ENCODE measurements around the gene AMIGO1. TPM values are rescaled to one million over a fixed set of nuclear protein-coding genes. Genes with fewer than 3 reads are reported as not detected.

The AMIGO1 gene
- total and polyA plus RNA-seq, 5 donors from 2014 or later: 5.2 to 17.1 (median 11.7) TPM

GRCh38 chr1:109498161-109498801, 11.2 kb downstream of the AMIGO1 start:
- Mint-ChIP-seq H3K4me3 (peak overlapping the region; percentile 22 to 84 (median 70)), H3K4me1 (peaks cover 13 to 91% (median 65%) of the 10 kb centered on the region in 4 donors), H3K9me3 (no peaks in the 10 kb centered on the region), H3K27me3 (peaks cover 4% of the 10 kb centered on the region), H3K36me3 (peaks cover 18% of the 10 kb centered on the region), H3K27ac (peak overlapping the region in 2 of 3 donors; percentile 76 to 82)
- Histone ChIP-seq H3K27ac (ENCODE audit: insufficient read depth, low read length, poor library complexity, severe bottlenecking) (peak overlapping the region; percentile 87), H3K36me3 (ENCODE audit: control insufficient read depth, insufficient read depth, low read length) (peaks cover 38% of the 10 kb centered on the region), H3K4me1 (ENCODE audit: control insufficient read depth, insufficient read depth, low read length, poor library complexity, severe bottlenecking) (peaks cover 96% of the 10 kb centered on the region), H3K4me3 (ENCODE audit: low read depth, low read length) (peak overlapping the region; percentile 35), H3K27me3 (ENCODE audit: control insufficient read depth, insufficient read depth, low read length) (no peaks in the 10 kb centered on the region), H3K9me3 (ENCODE audit: control insufficient read depth in 2 of 2, low read length in 2 of 2) (no peaks in the 10 kb centered on the region)
- DNase-seq (no peak), ATAC-seq (ENCODE audit: low read depth in 2 of 2) (no peak)

DNA sequence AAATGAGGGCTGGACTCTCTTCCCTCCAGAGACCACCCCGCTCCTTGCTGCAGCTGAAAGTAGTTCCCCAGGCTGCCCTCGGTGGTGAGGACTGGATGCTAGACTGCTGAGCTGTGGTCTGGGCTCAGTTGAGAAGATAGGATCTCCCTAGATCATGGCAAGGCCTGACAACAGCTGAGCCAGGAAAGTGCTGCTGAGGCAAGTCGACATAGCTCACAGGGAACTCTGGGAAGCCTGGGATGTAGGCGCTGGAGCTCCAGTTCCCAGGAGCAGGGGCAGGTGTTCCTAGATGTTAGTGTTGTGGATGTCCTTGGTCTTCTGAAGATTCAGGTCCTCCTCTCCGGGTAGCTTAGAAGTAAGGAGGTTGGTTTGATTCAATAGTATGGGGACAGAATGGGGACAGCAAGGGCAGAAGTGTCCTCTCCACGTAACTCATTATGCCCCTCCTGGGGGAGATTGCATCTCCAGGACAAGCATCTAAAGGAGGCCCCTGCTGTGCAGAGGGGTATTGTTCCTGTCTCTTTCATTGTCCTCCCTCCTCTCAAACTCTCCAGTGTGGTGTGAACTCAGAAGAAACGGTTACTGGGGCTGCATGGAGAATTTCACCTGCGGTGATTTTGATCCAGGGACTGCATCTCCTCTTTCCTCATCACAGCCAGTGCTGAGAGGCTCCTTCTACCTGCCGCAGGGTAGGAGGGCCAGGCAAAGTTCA, 11.9 kb downstream of the AMIGO1 start:
- Histone ChIP-seq H3K4me1 (ENCODE audit: control insufficient read depth, insufficient read depth, low read length, poor library complexity, severe bottlenecking) (peaks cover 89% of the 10 kb centered on the region), H3K9me3 (ENCODE audit: control insufficient read depth in 2 of 2, low read length in 2 of 2) (no peaks in the 10 kb centered on the region), H3K27ac (ENCODE audit: insufficient read depth, low read length, poor library complexity, severe bottlenecking) (no peak overlapping the region), H3K27me3 (ENCODE audit: control insufficient read depth, insufficient read depth, low read length) (no peaks in the 10 kb centered on the region), H3K36me3 (ENCODE audit: control insufficient read depth, insufficient read depth, low read length) (peaks cover 38% of the 10 kb centered on the region), H3K4me3 (ENCODE audit: low read depth, low read length) (peak overlapping the region; percentile 35)
- Mint-ChIP-seq H3K4me3 (peak overlapping the region; percentile 61 to 84 (median 78)), H3K27ac (peak overlapping the region; percentile 49 to 82 (median 76)), H3K9me3 (no peaks in the 10 kb centered on the region), H3K27me3 (peaks cover 4% of the 10 kb centered on the region), H3K4me1 (peaks cover 13 to 87% (median 59%) of the 10 kb centered on the region in 4 donors), H3K36me3 (peaks cover 15% of the 10 kb centered on the region)
- no peak for ATAC-seq (ENCODE audit: low read depth in 2 of 2)
- no peak for DNase-seq

DNA sequence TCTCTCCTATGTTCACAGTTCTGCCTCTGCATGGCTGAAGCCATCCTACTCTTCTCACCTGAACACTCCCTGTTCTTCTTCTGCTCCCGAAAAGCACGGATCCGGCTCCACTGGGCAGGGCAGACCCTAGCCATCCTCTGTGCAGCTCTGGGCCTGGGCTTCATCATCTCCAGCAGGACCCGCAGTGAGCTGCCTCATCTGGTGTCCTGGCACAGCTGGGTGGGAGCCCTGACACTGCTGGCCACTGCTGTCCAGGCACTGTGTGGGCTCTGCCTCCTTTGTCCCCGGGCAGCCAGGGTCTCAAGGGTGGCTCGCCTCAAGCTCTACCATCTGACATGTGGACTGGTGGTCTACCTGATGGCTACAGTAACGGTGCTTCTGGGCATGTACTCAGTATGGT, 13.8 kb downstream of the AMIGO1 start:
- H3K27me3 Mint-ChIP-seq: peaks cover 4% of the 10 kb centered on the region
- H3K9me3 Mint-ChIP-seq: no peaks in the 10 kb centered on the region
- H3K36me3 ChIP-seq (ENCODE audit: control insufficient read depth, insufficient read depth, low read length): peaks cover 35% of the 10 kb centered on the region

DNA sequence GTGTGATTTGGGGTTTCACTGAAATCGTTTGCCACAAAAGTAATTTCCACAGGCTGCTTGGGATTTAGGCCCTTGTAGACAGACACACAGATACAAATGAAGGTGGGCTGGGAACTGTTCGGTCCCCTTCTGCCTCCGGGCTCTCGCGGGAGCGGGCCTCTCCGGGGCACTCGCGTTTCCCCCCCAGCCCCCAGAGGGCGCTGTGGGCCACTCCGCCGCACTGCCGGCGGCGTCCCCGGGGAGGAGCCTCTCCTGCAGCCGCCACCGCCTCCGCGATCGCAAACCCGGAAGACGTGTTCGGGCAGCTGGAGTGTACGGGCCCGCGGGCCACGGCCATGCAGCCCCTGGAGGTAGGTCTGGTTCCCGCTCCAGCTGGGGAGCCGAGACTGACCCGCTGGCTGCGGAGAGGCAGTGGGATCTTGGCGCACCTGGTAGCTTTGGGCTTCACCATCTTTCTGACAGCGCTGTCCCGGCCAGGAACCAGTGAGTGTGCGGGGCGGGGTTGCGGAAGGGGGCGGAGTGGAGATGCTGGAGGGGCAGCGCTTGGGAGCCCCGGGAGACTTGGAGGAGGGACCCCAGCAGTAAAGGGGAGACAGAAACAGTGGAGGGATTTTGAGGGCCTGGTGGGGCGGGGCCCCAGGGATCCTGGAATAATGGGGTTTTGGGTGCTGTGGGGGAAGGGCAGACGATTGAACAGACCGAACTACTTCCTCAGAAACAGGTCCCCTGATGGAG, 15.6 kb downstream of the AMIGO1 start, which contains the start of gene CYB561D1:
Gene CYB561D1 (plus strand): TSS at position 290 of the 735 bp plus-strand sequence. CDS start 46 bp downstream, at position 336.
- Histone ChIP-seq H3K9me3 (ENCODE audit: control insufficient read depth in 2 of 2, low read length in 2 of 2) (no peaks in the 10 kb centered on the region), H3K27ac (ENCODE audit: insufficient read depth, low read length, poor library complexity, severe bottlenecking) (peak within 1 kb of the TSS; percentile 76), H3K4me3 (ENCODE audit: low read depth, low read length) (peak within 1 kb of the TSS; percentile 80), H3K36me3 (ENCODE audit: control insufficient read depth, insufficient read depth, low read length) (peaks cover 34% of the 10 kb centered on the region), H3K4me1 (ENCODE audit: control insufficient read depth, insufficient read depth, low read length, poor library complexity, severe bottlenecking) (peaks cover 53% of the 10 kb centered on the region), H3K27me3 (ENCODE audit: control insufficient read depth, insufficient read depth, low read length) (no peaks in the 10 kb centered on the region)
- H3K27me3 Mint-ChIP-seq: peaks cover 4% of the 10 kb centered on the region
- peak; percentile 89 to 91 for ATAC-seq (ENCODE audit: low read depth in 2 of 2)
- DNase-seq: peak; percentile 85 to 92 (median 91)
- no peaks in the 10 kb centered on the region for H3K9me3 Mint-ChIP-seq
- peak within 1 kb of the TSS; percentile 72 to 90 (median 77) for H3K27ac Mint-ChIP-seq
- peak within 1 kb of the TSS; percentile 93 to 99 (median 95) for H3K4me3 Mint-ChIP-seq
- H3K36me3 Mint-ChIP-seq: peaks cover 7% of the 10 kb centered on the region
- H3K4me1 Mint-ChIP-seq: peaks cover 7 to 56% (median 41%) of the 10 kb centered on the region in 4 donors

More for the DNA sequence above, 13.8 kb downstream of the AMIGO1 start:
- Mint-ChIP-seq H3K4me1 (peaks cover 13 to 69% (median 48%) of the 10 kb centered on the region in 4 donors), H3K27ac (peak overlapping the region; percentile 49 to 96 (median 72)), H3K36me3 (peaks cover 12% of the 10 kb centered on the region), H3K4me3 (peak overlapping the region; percentile 93 to 99 (median 95))
- Histone ChIP-seq H3K27me3 (ENCODE audit: control insufficient read depth, insufficient read depth, low read length) (no peaks in the 10 kb centered on the region), H3K4me1 (ENCODE audit: control insufficient read depth, insufficient read depth, low read length, poor library complexity, severe bottlenecking) (peaks cover 71% of the 10 kb centered on the region), H3K4me3 (ENCODE audit: low read depth, low read length) (peak overlapping the region; percentile 80), H3K9me3 (ENCODE audit: control insufficient read depth in 2 of 2, low read length in 2 of 2) (no peaks in the 10 kb centered on the region), H3K27ac (ENCODE audit: insufficient read depth, low read length, poor library complexity, severe bottlenecking) (no peak overlapping the region)
- ATAC-seq (ENCODE audit: low read depth in 2 of 2) (no peak), DNase-seq (no peak)

DNA sequence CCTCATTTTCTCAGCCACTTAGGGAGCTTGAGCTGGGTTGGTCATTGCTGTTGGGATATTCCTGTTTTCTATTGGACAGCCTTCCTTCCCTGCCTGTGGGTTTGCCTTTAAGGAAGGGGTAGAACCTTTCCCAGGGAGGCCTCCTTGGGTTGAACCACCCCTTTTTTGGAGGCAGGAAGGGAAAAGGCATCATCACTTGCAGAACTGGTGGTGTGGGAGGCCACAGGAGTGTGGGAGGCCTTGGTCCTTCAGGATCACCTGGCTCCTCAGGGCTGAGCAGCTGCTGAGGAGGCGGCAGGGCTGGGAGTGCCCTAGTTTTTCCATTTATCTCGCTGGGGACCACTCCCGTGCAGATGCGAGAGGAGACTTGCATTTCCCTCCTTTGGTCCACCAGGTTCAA, 16.3 kb downstream of the AMIGO1 start:
- Histone ChIP-seq H3K4me1 (ENCODE audit: control insufficient read depth, insufficient read depth, low read length, poor library complexity, severe bottlenecking) (peaks cover 46% of the 10 kb centered on the region), H3K27ac (ENCODE audit: insufficient read depth, low read length, poor library complexity, severe bottlenecking) (no peak overlapping the region), H3K4me3 (ENCODE audit: low read depth, low read length) (peak overlapping the region; percentile 48), H3K27me3 (ENCODE audit: control insufficient read depth, insufficient read depth, low read length) (no peaks in the 10 kb centered on the region), H3K36me3 (ENCODE audit: control insufficient read depth, insufficient read depth, low read length) (peaks cover 39% of the 10 kb centered on the region), H3K9me3 (ENCODE audit: control insufficient read depth in 2 of 2, low read length in 2 of 2) (no peaks in the 10 kb centered on the region)
- Mint-ChIP-seq H3K36me3 (peaks cover 7% of the 10 kb centered on the region), H3K4me1 (peaks cover 7 to 50% (median 37%) of the 10 kb centered on the region in 4 donors), H3K9me3 (no peaks in the 10 kb centered on the region), H3K27me3 (peaks cover 4% of the 10 kb centered on the region), H3K4me3 (peak overlapping the region; percentile 93 to 99 (median 95)), H3K27ac (peak overlapping the region in 2 of 3 donors; percentile 9 to 26)
- ATAC-seq (ENCODE audit: low read depth in 2 of 2): no peak
- DNase-seq: no peak

DNA sequence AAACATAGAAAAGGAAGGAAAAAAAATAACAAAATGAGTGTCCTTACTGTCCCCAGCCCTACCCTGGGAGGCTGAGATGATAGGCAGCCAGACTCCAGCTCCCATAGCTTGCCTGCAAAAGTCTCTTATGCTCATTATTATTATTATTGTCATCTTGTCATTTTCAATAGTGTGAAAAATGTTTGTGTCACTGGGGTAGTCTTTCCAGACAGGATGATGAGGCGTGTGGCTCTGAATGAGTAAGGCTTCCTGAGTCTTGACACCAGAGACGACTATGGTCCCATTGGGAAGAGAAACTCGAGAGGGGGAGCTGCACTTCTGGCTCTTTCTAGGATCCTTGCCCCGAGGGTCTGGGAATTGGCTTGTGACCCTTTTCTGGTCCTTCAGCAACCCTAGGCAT, 16.7 kb downstream of the AMIGO1 start:
- Histone ChIP-seq H3K27me3 (ENCODE audit: control insufficient read depth, insufficient read depth, low read length) (no peaks in the 10 kb centered on the region), H3K4me1 (ENCODE audit: control insufficient read depth, insufficient read depth, low read length, poor library complexity, severe bottlenecking) (peaks cover 41% of the 10 kb centered on the region), H3K27ac (ENCODE audit: insufficient read depth, low read length, poor library complexity, severe bottlenecking) (no peak overlapping the region), H3K36me3 (ENCODE audit: control insufficient read depth, insufficient read depth, low read length) (peaks cover 35% of the 10 kb centered on the region), H3K9me3 (ENCODE audit: control insufficient read depth in 2 of 2, low read length in 2 of 2) (no peaks in the 10 kb centered on the region), H3K4me3 (ENCODE audit: low read depth, low read length) (no peak overlapping the region)
- Mint-ChIP-seq H3K9me3 (no peaks in the 10 kb centered on the region), H3K36me3 (peaks cover 9% of the 10 kb centered on the region), H3K4me3 (peak overlapping the region; percentile 18 to 93 (median 50)), H3K27me3 (peaks cover 4% of the 10 kb centered on the region), H3K4me1 (peaks cover 7 to 45% (median 35%) of the 10 kb centered on the region in 4 donors), H3K27ac (peak overlapping the region in 1 of 3 donors; percentile 26)
- DNase-seq: no peak
- no peak for ATAC-seq (ENCODE audit: low read depth in 2 of 2)

DNA sequence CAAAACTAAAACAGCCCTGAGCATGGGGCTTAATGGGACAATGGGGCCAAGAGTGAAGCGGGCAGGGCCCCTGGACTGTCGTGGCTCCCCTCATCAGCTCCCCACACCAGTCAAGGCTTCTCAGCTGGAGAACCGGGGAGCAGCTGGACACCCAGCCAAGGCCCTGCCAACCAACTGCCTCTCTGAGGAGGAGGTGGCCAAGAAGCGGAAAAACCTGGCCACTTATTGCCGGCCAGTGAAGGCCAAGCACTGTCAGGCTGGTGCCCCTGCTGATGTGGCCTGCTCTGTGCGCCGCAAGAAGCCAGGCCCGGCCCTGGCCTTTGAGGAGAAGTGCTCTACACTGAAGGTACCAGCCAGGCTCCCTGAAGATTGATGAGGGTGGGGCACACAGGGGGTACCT, 18.2 kb downstream of the AMIGO1 start:
- no peak overlapping the region for H3K27ac ChIP-seq (ENCODE audit: insufficient read depth, low read length, poor library complexity, severe bottlenecking)
- H3K27me3 ChIP-seq (ENCODE audit: control insufficient read depth, insufficient read depth, low read length): no peaks in the 10 kb centered on the region
- H3K9me3 ChIP-seq (ENCODE audit: control insufficient read depth in 2 of 2, low read length in 2 of 2): no peaks in the 10 kb centered on the region
- Mint-ChIP-seq H3K27me3 (peaks cover 4% of the 10 kb centered on the region), H3K27ac (no peak overlapping the region), H3K9me3 (no peaks in the 10 kb centered on the region), H3K36me3 (peaks cover 11% of the 10 kb centered on the region), H3K4me3 (peak overlapping the region in 2 of 4 donors; percentile 32 to 68), H3K4me1 (peaks cover 6 to 36% (median 26%) of the 10 kb centered on the region in 4 donors)
- ATAC-seq (ENCODE audit: low read depth in 2 of 2) (no peak), DNase-seq (no peak)
- peaks cover 21% of the 10 kb centered on the region for H3K36me3 ChIP-seq (ENCODE audit: control insufficient read depth, insufficient read depth, low read length)
- H3K4me1 ChIP-seq (ENCODE audit: control insufficient read depth, insufficient read depth, low read length, poor library complexity, severe bottlenecking): peaks cover 27% of the 10 kb centered on the region
- no peak overlapping the region for H3K4me3 ChIP-seq (ENCODE audit: low read depth, low read length)
